ENCODE measurements around the gene AOX1. TPM values are rescaled to one million over a fixed set of nuclear protein-coding genes. Genes with fewer than 3 reads are reported as not detected.
A peak's percentile ranks its signal among the peaks of the same experiment; 100 is the strongest.

AOX1 gene
- total and polyA plus RNA-seq, 4 donors = 9.9 to 1,131 (median 486) TPM

DNA sequence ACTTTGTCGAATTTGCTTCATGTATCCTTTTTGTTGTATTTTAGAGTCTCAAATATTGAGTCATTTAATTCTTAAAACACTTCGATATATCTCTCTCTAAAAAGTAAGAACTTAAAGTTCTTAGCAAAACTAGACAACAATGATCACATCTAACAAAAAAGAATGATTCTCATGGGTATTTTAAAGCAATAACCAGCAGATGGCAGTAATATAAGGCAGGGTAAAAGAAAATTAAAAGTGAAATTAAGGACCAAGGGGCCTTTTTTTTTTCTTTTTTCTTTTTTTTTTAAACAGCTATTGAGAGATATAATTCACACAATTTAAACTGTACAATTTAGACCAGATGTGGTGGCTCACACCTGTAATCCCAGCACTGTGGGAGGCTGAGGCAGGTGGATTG, 9.9 kb upstream of the AOX1 start:
- Histone ChIP-seq H3K9ac (ENCODE audit: low read depth in 1 of 2, low read length in 2 of 2) (no peak overlapping the region), H3K4me3 (ENCODE audit: low read depth in 1 of 3, low read length in 3 of 3) (no peak overlapping the region), H3K9me3 (ENCODE audit: control insufficient read depth in 4 of 4, low read length in 3 of 4) (no peaks in the 10 kb centered on the region), H3K36me3 (ENCODE audit: control insufficient read depth in 4 of 4, insufficient read depth in 3 of 4, low read depth in 1 of 4, low read length in 3 of 4) (no peaks in the 10 kb centered on the region), H3K27ac (ENCODE audit: low read depth in 1 of 2, low read length in 2 of 2) (no peak overlapping the region), H3K4me1 (ENCODE audit: control insufficient read depth in 4 of 4, insufficient read depth in 4 of 4, low read length in 3 of 4) (peaks cover 0 to 8% (median 6%) of the 10 kb centered on the region in 4 donors), H3K27me3 (ENCODE audit: control insufficient read depth in 4 of 4, insufficient read depth in 4 of 4, low read length in 3 of 4) (no peaks in the 10 kb centered on the region)
- no peak for TF ChIP-seq FOXA1 (IDR thresholded peaks at IDR 0.05)
- TF ChIP-seq, protein P1, sequence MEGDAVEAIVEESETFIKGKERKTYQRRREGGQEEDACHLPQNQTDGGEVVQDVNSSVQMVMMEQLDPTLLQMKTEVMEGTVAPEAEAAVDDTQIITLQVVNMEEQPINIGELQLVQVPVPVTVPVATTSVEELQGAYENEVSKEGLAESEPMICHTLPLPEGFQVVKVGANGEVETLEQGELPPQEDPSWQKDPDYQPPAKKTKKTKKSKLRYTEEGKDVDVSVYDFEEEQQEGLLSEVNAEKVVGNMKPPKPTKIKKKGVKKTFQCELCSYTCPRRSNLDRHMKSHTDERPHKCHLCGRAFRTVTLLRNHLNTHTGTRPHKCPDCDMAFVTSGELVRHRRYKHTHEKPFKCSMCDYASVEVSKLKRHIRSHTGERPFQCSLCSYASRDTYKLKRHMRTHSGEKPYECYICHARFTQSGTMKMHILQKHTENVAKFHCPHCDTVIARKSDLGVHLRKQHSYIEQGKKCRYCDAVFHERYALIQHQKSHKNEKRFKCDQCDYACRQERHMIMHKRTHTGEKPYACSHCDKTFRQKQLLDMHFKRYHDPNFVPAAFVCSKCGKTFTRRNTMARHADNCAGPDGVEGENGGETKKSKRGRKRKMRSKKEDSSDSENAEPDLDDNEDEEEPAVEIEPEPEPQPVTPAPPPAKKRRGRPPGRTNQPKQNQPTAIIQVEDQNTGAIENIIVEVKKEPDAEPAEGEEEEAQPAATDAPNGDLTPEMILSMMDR (IDR thresholded peaks at IDR 0.05; ENCODE audit: low read depth, low read length, missing input control) = peak; percentile 41
- TF ChIP-seq RAD21 (IDR thresholded peaks at IDR 0.05) = peak; percentile 74 to 80
- no peak for TF ChIP-seq HNF4G (IDR thresholded peaks at IDR 0.05)
- TF ChIP-seq SP1 (IDR thresholded peaks at IDR 0.05) = no peak
- no peak for TF ChIP-seq HNF4A (conservative IDR thresholded peaks at IDR 0.05)
- no peak for TF ChIP-seq TAF1 (conservative IDR thresholded peaks at IDR 0.05)
- DNase-seq (ENCODE audit: low spot score) = no peak
- 85% methylated on average over 2 of the region's 2 CpGs for WGBS

DNA sequence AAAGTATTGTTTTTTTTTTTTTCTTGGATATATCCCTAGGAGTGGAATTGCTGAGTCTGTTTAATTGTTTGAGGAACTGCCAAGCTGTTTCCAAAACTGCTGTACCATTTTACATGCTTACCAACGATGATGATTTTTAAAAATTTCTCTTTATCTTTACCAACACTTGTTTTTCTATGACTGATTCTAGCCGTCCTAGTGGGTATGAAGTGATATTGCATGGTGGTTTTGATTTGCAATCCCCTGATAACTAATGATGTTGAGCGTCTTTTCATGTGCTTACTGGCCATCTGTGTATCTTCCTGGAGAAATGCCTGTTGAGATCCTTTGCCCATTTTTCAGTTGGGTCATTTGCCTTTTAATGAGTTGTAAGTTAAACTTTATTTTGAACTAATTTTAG, 8.8 kb upstream of the AOX1 start:
- Histone ChIP-seq H3K9me3 (ENCODE audit: control insufficient read depth in 4 of 4, low read length in 3 of 4) (no peaks in the 10 kb centered on the region), H3K9ac (ENCODE audit: low read depth in 1 of 2, low read length in 2 of 2) (no peak overlapping the region), H3K4me3 (ENCODE audit: low read depth in 1 of 3, low read length in 3 of 3) (no peak overlapping the region), H3K4me1 (ENCODE audit: control insufficient read depth in 4 of 4, insufficient read depth in 4 of 4, low read length in 3 of 4) (peaks cover 0 to 8% (median 6%) of the 10 kb centered on the region in 4 donors), H3K27ac (ENCODE audit: low read depth in 1 of 2, low read length in 2 of 2) (no peak overlapping the region), H3K27me3 (ENCODE audit: control insufficient read depth in 4 of 4, insufficient read depth in 4 of 4, low read length in 3 of 4) (no peaks in the 10 kb centered on the region), H3K36me3 (ENCODE audit: control insufficient read depth in 4 of 4, insufficient read depth in 3 of 4, low read depth in 1 of 4, low read length in 3 of 4) (no peaks in the 10 kb centered on the region)
- DNase-seq (ENCODE audit: low spot score) = no peak
- TF ChIP-seq JUND (IDR thresholded peaks at IDR 0.05) = no peak
- no peak for TF ChIP-seq HNF4A (conservative IDR thresholded peaks at IDR 0.05)
- TF ChIP-seq, protein P2, sequence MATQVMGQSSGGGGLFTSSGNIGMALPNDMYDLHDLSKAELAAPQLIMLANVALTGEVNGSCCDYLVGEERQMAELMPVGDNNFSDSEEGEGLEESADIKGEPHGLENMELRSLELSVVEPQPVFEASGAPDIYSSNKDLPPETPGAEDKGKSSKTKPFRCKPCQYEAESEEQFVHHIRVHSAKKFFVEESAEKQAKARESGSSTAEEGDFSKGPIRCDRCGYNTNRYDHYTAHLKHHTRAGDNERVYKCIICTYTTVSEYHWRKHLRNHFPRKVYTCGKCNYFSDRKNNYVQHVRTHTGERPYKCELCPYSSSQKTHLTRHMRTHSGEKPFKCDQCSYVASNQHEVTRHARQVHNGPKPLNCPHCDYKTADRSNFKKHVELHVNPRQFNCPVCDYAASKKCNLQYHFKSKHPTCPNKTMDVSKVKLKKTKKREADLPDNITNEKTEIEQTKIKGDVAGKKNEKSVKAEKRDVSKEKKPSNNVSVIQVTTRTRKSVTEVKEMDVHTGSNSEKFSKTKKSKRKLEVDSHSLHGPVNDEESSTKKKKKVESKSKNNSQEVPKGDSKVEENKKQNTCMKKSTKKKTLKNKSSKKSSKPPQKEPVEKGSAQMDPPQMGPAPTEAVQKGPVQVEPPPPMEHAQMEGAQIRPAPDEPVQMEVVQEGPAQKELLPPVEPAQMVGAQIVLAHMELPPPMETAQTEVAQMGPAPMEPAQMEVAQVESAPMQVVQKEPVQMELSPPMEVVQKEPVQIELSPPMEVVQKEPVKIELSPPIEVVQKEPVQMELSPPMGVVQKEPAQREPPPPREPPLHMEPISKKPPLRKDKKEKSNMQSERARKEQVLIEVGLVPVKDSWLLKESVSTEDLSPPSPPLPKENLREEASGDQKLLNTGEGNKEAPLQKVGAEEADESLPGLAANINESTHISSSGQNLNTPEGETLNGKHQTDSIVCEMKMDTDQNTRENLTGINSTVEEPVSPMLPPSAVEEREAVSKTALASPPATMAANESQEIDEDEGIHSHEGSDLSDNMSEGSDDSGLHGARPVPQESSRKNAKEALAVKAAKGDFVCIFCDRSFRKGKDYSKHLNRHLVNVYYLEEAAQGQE (IDR thresholded peaks at IDR 0.05) = no peak
- TF ChIP-seq, protein P3, sequence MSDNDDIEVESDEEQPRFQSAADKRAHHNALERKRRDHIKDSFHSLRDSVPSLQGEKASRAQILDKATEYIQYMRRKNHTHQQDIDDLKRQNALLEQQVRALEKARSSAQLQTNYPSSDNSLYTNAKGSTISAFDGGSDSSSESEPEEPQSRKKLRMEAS (IDR thresholded peaks at IDR 0.05) = no peak
- TF ChIP-seq SP1 (IDR thresholded peaks at IDR 0.05) = no peak
- TF ChIP-seq HNF4G (IDR thresholded peaks at IDR 0.05) = no peak
- no peak for TF ChIP-seq EGR1 (IDR thresholded peaks at IDR 0.05; ENCODE audit: low read depth in 2 of 2)
- no peak for TF ChIP-seq TAF1 (conservative IDR thresholded peaks at IDR 0.05)
- no peak for TF ChIP-seq NR2F2 (IDR thresholded peaks at IDR 0.05)
- TF ChIP-seq YY1 (IDR thresholded peaks at IDR 0.05) = no peak
- TF ChIP-seq, protein P4, sequence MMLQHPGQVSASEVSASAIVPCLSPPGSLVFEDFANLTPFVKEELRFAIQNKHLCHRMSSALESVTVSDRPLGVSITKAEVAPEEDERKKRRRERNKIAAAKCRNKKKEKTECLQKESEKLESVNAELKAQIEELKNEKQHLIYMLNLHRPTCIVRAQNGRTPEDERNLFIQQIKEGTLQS (IDR thresholded peaks at IDR 0.05) = no peak
- no peak for TF ChIP-seq GABPA (IDR thresholded peaks at IDR 0.05 in 1 of 2, conservative IDR thresholded peaks at IDR 0.05 in 1 of 2)
- TF ChIP-seq FOXA1 (IDR thresholded peaks at IDR 0.05) = no peak
- TF ChIP-seq, protein P1 (IDR thresholded peaks at IDR 0.05; ENCODE audit: low read depth, low read length, missing input control) = no peak
- 92% methylated on average over 3 of the region's 3 CpGs for WGBS

Measured in liver (tissue), 9 donors.